Neural cell (in vitro differentiated cells): Measurements from ENCODE around the gene APBA2. TPM values are rescaled to one million over a fixed set of nuclear protein-coding genes. Genes with fewer than 3 reads are reported as not detected.

ENCODE experiments used
- H2AFZ ChIP-seq: fragments of 200-600, 300-800 bp; sonication (generic), shearing (Covaris generic); 2 replicates; pipeline ENCODE4 v1.6.0; 2014; ENCODE audit warnings: low read depth, mild to moderate bottlenecking, antibody characterized with exemption, low read length, moderate library complexity
- H3F3A ChIP-seq: fragments of 200-600 bp; shearing (Covaris generic); 2 replicates; pipeline ENCODE4 v1.6.1; 2016; ENCODE audit warnings: mild to moderate bottlenecking, moderate library complexity, mixed read lengths, antibody characterized with exemption, low read length; ENCODE audit not compliant: insufficient read depth, poor library complexity, severe bottlenecking
- H3K27ac ChIP-seq: fragments of 200-600, 300-800 bp; sonication (generic), shearing (Covaris generic); 2 replicates; pipeline ENCODE4 v1.5.1; 2014; ENCODE audit warnings: mild to moderate bottlenecking, low read length, moderate library complexity
- H3K27me3 ChIP-seq: fragments of 300-800, 200-600 bp; sonication (generic), shearing (Covaris generic); 2 replicates; pipeline ENCODE4 v1.6.0; 2014; ENCODE audit warnings: mild to moderate bottlenecking, low read depth, low read length, moderate library complexity; ENCODE audit not compliant: insufficient read depth
- H3K36me3 ChIP-seq: fragments of 300-800, 200-600 bp; sonication (generic), shearing (Covaris generic); 2 replicates; pipeline ENCODE4 v1.5.1; 2014; ENCODE audit warnings: mild to moderate bottlenecking, antibody characterized with exemption, low read length, moderate library complexity; ENCODE audit not compliant: insufficient read depth
- H3K4me2 ChIP-seq: fragments of 300-800, 200-600 bp; sonication (generic), shearing (Covaris generic); 2 replicates; pipeline ENCODE4 v1.6.0; 2014; ENCODE audit warnings: mild to moderate bottlenecking, low read length
- H3K4me3 ChIP-seq: fragments of 300-800, 200-600 bp; sonication (generic), shearing (Covaris generic); 2 replicates; pipeline ENCODE4 v1.5.1; 2014; ENCODE audit warnings: mild to moderate bottlenecking, low read length, moderate library complexity
- H3K79me2 ChIP-seq: fragments of 200-600 bp; shearing (Covaris generic); replicated peaks from 2 replicates; pipeline ENCODE4 v1.6.0; 2014; ENCODE audit warnings: mild to moderate bottlenecking, low read length, moderate library complexity; ENCODE audit not compliant: insufficient read depth
- H3K9ac ChIP-seq: fragments of 300-800, 200-600 bp; sonication (generic), shearing (Covaris generic); 2 replicates; pipeline ENCODE4 v1.6.1; 2016; ENCODE audit warnings: mild to moderate bottlenecking, low read length, mixed read lengths
- H3K9me2 ChIP-seq: fragments of 200-600 bp; shearing (Covaris generic); 2 replicates; pipeline ENCODE4 v1.6.1; 2016; ENCODE audit warnings: mild to moderate bottlenecking, low read length, mixed read lengths; ENCODE audit not compliant: insufficient read depth
- H3K9me3 ChIP-seq: fragments of 200-600, 300-800 bp; sonication (generic), shearing (Covaris generic); 2 replicates; pipeline ENCODE4 v1.6.1; 2016; ENCODE audit warnings: mild to moderate bottlenecking, mixed run types, low read length, moderate library complexity, mixed read lengths
- H4K20me1 ChIP-seq: fragments of 200-600 bp; shearing (Covaris generic); 2 replicates; pipeline ENCODE4 v1.6.1; 2016; ENCODE audit warnings: mild to moderate bottlenecking, mixed run types; ENCODE audit not compliant: insufficient read depth
- CTCF ChIP-seq: fragments of 450-650 bp; IDR thresholded peaks from 2 replicates; pipeline ENCODE4 v1.5.1; 2014; ENCODE audit warnings: antibody characterized with exemption, mild to moderate bottlenecking, moderate library complexity; ENCODE audit not compliant: poor library complexity, severe bottlenecking
- EP300 ChIP-seq: fragments of 450-650 bp; conservative IDR thresholded peaks from 2 replicates; pipeline ENCODE4 v1.6.1; 2014; ENCODE audit warnings: antibody characterized with exemption, mild to moderate bottlenecking, moderate library complexity; ENCODE audit not compliant: poor library complexity, severe bottlenecking
- EZH2 ChIP-seq: fragments of 200-600, 300-800 bp; shearing (Covaris generic), sonication (generic); IDR thresholded peaks from 2 replicates; pipeline ENCODE4 v1.6.1; 2014; ENCODE audit warnings: antibody characterized with exemption, low read length, borderline replicate concordance, mild to moderate bottlenecking; ENCODE audit not compliant: insufficient read depth, poor library complexity, severe bottlenecking
- MXI1 ChIP-seq: fragments of 450-650 bp; conservative IDR thresholded peaks from 2 replicates; pipeline ENCODE4 v1.6.1; 2014; ENCODE audit warnings: antibody characterized with exemption, mild to moderate bottlenecking; ENCODE audit not compliant: poor library complexity, severe bottlenecking
- POLR2AphosphoS5 ChIP-seq: IDR thresholded peaks from 2 replicates; pipeline ENCODE4 v1.6.1; 2012
- RAD21 ChIP-seq: fragments of 450-650 bp; conservative IDR thresholded peaks from 2 replicates; pipeline ENCODE4 v1.6.1; 2014; ENCODE audit warnings: antibody characterized with exemption, mild to moderate bottlenecking, moderate library complexity
- REST ChIP-seq: IDR thresholded peaks from 2 replicates; pipeline ENCODE4 v1.6.1; 2012; ENCODE audit warnings: borderline replicate concordance
- SMC3 ChIP-seq: fragments of 450-650 bp; conservative IDR thresholded peaks from 2 replicates; pipeline ENCODE4 v1.6.1; 2014; ENCODE audit warnings: antibody characterized with exemption, mild to moderate bottlenecking, moderate library complexity; ENCODE audit not compliant: poor library complexity
- TAF1 ChIP-seq: IDR thresholded peaks from 2 replicates; pipeline ENCODE4 v1.6.1; 2012; ENCODE audit warnings: low read depth
- polyA plus RNA-seq: library from polyadenylated mRNA; depleted of rRNA; stranded (reverse); fragments of >200 nt; gene quantifications from 2 replicates; pipeline ENCODE4 v1.2.3, GENCODE V29; 2014

The APBA2 gene
- polyA plus RNA-seq, 1 donor from 2014 or later = 134 TPM

GRCh38 chr15:28955160-28955992, 69.6 kb downstream of the APBA2 start:
- Histone ChIP-seq H2AFZ (no peak overlapping the region), H3K79me2 (no peaks in the 10 kb centered on the region), H3K27ac (no peak overlapping the region), H3K27me3 (no peaks in the 10 kb centered on the region), H3K9me3 (no peaks in the 10 kb centered on the region), H3K4me3 (no peak overlapping the region), H3K4me2 (no peak overlapping the region), H4K20me1 (no peaks in the 10 kb centered on the region), H3K36me3 (no peaks in the 10 kb centered on the region), H3F3A (no peaks in the 10 kb centered on the region), H3K9me2 (no peaks in the 10 kb centered on the region), H3K9ac (no peak overlapping the region)
- no peak for TF ChIP-seq CTCF
- no peak for TF ChIP-seq SMC3
- no peak for TF ChIP-seq REST
- TF ChIP-seq TAF1 = no peak
- TF ChIP-seq POLR2AphosphoS5 = no peak
- TF ChIP-seq MXI1 = no peak
- TF ChIP-seq RAD21 = no peak

- Histone ChIP-seq H3K9me3 (no peaks in the 10 kb centered on the region), H3K36me3 (no peaks in the 10 kb centered on the region), H3K27ac (no peak overlapping the region), H3K9me2 (no peaks in the 10 kb centered on the region), H3K4me3 (no peak overlapping the region), H3F3A (no peaks in the 10 kb centered on the region), H3K27me3 (no peaks in the 10 kb centered on the region), H3K79me2 (no peaks in the 10 kb centered on the region), H4K20me1 (no peaks in the 10 kb centered on the region), H3K4me2 (no peak overlapping the region), H3K9ac (no peak overlapping the region), H2AFZ (no peak overlapping the region)
- TF ChIP-seq CTCF (no peak), REST (no peak), TAF1 (no peak), POLR2AphosphoS5 (no peak), EZH2 (no peak), EP300 (no peak), RAD21 (no peak), MXI1 (no peak), SMC3 (no peak)
These were observed 70.2 kb downstream of the APBA2 start for GRCh38 chr15:28955993-28956421.
